Fibroblast of the aortic adventitia (primary cell): Measurements from ENCODE around the gene TAF7. TPM values are rescaled to one million over a fixed set of nuclear protein-coding genes. Genes with fewer than 3 reads are reported as not detected.
"Not testable (repeated sequence)": the region's sequence is repeated elsewhere in the genome, so short reads cannot be mapped to it uniquely, and the experiment has no call there.

Source experiments
- DNase-seq: peaks from one replicate; pipeline ENCODE4 v3.0.0-alpha.2; 2010; ENCODE audit warnings: low read depth
- H3K4me3 ChIP-seq: 2 replicates; pipeline ENCODE4 v1.5.1; 2011; ENCODE audit warnings: low read depth, mild to moderate bottlenecking, control low read depth, low read length, moderate library complexity
- CTCF ChIP-seq: IDR thresholded peaks from 2 replicates; pipeline ENCODE4 v1.5.1; 2011; ENCODE audit warnings: mild to moderate bottlenecking, low read length, control low read depth, inconsistent platforms; ENCODE audit not compliant: insufficient read depth
- total RNA-seq: library from RNA; depleted of rRNA; stranded (reverse); fragments of >200 nt; gene quantifications from 2 replicates; pipeline ENCODE4 v1.2.3, GENCODE V29; 2012; ENCODE audit warnings: low replicate concordance

The TAF7 gene
- total RNA-seq, 1 donor: 66.0 TPM

- peak; percentile 69 for TF ChIP-seq CTCF
- H3K4me3 ChIP-seq: peak within 1 kb of the TSS; percentile 58
- peak; percentile 67 for DNase-seq
These were observed 29.5 kb upstream of the TAF7 start, which contains the start of gene PCDHGB1 for GRCh38 chr5:141349917-141350619. Gene PCDHGB1 (plus strand): TSS chr5:141350099. CDS start chr5:141350261, 162 bp downstream.

GRCh38 chr5:141346017-141346416 is 25.4 kb upstream of the TAF7 start:
- DNase-seq, H3K4me3 ChIP-seq: not testable (repeated sequence)

- no peak for DNase-seq
- no peak for TF ChIP-seq CTCF
- no peak overlapping the region for H3K4me3 ChIP-seq
These were observed 24.7 kb upstream of the TAF7 start for GRCh38 chr5:141345327-141345726.

GRCh38 chr5:141343953-141344463 is 23.4 kb upstream of the TAF7 start:
- DNase-seq: no peak
- H3K4me3 ChIP-seq: peak overlapping the region; percentile 57
- no peak for TF ChIP-seq CTCF

- DNase-seq: peak; percentile 72
- TF ChIP-seq CTCF: peak; percentile 56
- H3K4me3 ChIP-seq: peak within 1 kb of the TSS; percentile 57
These were observed 22.8 kb upstream of the TAF7 start, which contains the start of gene PCDHGA3 for GRCh38 chr5:141343242-141343952. Gene PCDHGA3 (plus strand): TSS chr5:141343829. CDS start chr5:141344034, 205 bp downstream.

GRCh38 chr5:141342773-141343172 is 22.2 kb upstream of the TAF7 start:
- DNase-seq: no peak
- TF ChIP-seq CTCF: no peak
- H3K4me3 ChIP-seq: no peak overlapping the region

- H3K4me3 ChIP-seq, DNase-seq: not testable (repeated sequence)
These were observed 20.3 kb upstream of the TAF7 start for GRCh38 chr5:141340781-141341354.
